Activated effector memory CD4-positive, alpha-beta T cell treated with anti-CD3 and anti-CD28 coated beads, Interleukin-2, amount 50 U/mL, for 16 hours (primary cell): ENCODE results near the gene CDK5.
A peak's percentile ranks its signal among the peaks of the same experiment; 100 is the strongest.

Experiments
- DNase-seq: peaks from one replicate; pipeline ENCODE4 v3.0.0-alpha.2; 2020

Gene CDK5

GRCh38 chr7:151057506-151057988, at the start of gene CDK5:
Gene CDK5, minus strand, starts transcription at chr7:151057897. Its CDS starts 49 bp downstream, at chr7:151057848.
- DNase-seq: no peak

- no peak for DNase-seq
Measured at GRCh38 chr7:151104411-151105235, 46.9 kb upstream of the CDK5 start.

DNA sequence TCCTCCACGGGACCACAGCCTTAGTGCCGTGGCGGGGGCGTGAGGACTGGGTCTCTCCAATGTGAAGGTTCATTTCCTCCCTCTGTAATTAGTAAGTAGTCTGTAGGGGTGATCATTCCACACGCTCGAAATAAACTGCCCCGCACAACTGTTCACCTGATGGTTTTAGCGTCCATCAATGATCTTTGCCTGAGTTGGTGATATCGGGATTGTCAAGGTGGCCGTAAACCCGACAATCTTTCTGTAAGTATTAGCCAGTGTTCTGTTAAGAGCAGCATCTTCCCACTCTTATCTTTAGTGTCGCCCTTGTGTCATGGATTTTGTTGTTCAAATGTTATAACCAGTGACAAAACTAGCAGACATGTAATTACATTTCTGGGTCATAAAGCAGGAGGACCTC, 46.3 kb upstream of the CDK5 start:
- DNase-seq: no peak

DNA sequence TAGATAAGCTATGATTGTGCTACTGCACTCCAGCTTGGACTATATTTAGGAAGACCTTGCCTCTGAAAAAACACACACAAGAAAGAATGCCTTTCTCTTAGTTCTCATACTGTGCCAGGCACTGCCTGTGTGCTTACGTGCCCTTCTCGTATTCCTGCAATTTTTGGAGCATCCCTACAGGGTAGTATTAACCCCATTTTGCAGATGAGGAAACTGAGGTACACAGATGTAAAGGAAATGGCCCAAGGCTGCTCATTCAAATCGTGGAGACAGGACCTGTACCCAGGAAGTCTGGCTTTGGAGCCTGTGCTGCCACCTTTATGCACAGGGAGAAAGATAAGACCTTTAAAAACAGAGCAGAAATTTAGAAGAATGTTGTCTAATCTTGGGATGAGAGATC, 45.3 kb upstream of the CDK5 start:
- no peak for DNase-seq

GRCh38 chr7:151101621-151102396, 44.1 kb upstream of the CDK5 start:
- no peak for DNase-seq

- no peak for DNase-seq
Measured at GRCh38 chr7:151100921-151101320, 43.2 kb upstream of the CDK5 start.

- DNase-seq: no peak
Measured at GRCh38 chr7:151099486-151100211, 42.0 kb upstream of the CDK5 start.

GRCh38 chr7:151095828-151096475, 38.3 kb upstream of the CDK5 start:
- no peak for DNase-seq

GRCh38 chr7:151095123-151095797, 37.6 kb upstream of the CDK5 start:
- DNase-seq: no peak

DNA sequence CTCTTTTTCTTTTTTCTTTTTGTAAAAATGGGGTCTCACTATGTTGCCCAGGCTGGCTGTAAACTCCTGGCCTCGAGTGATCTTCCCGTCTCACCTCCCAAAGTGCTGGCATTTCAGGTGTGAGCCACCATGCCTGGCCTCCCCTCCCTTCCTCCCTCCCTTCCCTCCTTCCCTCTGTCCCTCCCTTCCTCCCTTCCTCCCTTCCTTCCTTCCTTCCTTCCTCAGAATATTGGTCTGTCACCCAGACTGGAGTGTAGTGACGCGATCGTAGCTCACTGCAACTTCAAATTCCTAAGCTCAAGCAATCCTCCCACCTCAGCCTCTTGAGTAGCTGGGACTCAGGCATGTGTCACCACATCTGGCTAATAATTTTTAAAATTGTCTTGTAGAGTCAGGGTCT, 37.0 kb upstream of the CDK5 start:
- no peak for DNase-seq

DNA sequence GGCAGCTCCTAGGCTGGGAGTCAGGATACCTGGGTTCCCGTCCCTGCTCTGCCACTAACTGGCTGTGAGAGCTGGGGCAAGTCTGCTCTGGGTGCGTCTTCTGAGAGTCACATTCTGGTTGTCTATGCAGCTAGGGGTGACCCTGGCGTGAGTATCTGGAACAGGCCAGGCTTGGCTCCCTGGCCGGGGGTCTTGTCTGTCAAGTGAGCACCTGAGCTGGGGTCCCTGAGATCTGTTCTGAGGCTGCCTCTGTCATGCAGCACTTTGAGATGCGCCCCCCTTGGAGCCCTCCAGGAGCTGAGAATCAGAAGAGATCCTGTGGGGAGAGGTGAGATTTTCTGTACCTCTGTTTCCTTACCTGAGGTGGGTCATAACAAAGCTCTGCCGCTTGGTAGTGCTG, 36.1 kb upstream of the CDK5 start:
- no peak for DNase-seq

- no peak for DNase-seq
Measured at GRCh38 chr7:151091988-151092387, 34.3 kb upstream of the CDK5 start.

DNA sequence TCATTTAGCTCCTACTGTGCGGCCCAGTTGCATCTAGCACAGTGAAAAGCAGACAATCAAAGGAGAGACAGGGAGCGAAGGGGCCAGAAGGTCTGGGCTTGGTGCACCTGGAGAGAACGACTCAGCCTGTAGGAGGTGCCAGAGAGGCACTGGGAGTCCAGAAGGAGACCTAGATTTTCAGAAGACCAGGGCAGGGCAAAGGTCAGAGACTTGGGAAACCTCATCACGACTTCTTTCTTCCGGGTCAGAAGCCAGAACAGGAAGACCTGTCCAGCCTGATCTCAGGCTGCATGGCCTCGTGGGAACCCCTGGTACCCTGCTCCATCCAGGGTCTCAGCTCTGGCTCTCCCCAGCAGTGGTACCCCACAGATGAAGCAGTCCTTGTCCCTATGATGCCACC, 33.7 kb upstream of the CDK5 start:
- no peak for DNase-seq

GRCh38 chr7:151091003-151091402, 33.3 kb upstream of the CDK5 start:
- DNase-seq: no peak

GRCh38 chr7:151089893-151090730, 32.4 kb upstream of the CDK5 start:
- DNase-seq: no peak

DNA sequence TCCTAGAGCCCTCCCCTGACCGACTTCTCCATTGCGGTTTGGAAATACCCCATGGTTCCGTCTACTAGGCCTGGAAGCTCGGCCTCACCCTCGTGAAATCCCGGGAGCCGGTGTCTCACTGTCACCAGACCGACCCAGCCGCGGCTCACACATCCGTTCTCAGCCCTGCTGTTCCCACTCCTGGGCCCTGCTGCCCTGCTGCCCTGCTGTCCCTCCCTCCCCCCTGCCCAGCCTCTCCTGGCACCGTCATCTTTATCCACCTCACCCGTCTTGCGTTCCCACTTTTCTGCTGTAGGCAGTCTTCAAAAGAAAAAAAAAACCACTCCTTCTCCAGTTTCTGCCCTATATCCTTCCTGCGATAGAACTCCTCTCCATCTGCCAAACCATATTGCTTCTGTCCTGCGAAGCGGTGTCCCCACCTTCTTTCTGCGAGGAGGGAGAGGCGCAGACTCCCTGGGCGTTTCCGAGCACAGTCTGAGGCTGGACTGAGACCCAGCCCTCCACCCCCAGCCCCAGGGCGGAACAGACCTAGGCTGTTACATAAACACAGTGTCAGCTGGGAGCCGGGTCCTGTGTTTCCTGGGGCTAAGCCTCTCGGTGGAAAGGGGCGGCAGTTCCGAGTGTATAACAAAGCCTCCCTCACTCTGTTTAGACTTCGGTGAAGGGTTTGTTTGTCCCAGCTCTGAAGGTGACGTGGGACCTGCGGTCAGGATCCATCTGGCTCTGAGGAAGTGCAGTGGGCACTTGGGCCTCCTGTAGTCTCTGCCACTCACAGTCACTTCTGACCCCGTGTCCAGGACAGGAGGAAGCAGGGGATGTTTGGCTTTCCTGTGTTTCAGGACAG, 31.4 kb upstream of the CDK5 start:
- no peak for DNase-seq

GRCh38 chr7:151088019-151088855, 30.5 kb upstream of the CDK5 start:
- no peak for DNase-seq

DNA sequence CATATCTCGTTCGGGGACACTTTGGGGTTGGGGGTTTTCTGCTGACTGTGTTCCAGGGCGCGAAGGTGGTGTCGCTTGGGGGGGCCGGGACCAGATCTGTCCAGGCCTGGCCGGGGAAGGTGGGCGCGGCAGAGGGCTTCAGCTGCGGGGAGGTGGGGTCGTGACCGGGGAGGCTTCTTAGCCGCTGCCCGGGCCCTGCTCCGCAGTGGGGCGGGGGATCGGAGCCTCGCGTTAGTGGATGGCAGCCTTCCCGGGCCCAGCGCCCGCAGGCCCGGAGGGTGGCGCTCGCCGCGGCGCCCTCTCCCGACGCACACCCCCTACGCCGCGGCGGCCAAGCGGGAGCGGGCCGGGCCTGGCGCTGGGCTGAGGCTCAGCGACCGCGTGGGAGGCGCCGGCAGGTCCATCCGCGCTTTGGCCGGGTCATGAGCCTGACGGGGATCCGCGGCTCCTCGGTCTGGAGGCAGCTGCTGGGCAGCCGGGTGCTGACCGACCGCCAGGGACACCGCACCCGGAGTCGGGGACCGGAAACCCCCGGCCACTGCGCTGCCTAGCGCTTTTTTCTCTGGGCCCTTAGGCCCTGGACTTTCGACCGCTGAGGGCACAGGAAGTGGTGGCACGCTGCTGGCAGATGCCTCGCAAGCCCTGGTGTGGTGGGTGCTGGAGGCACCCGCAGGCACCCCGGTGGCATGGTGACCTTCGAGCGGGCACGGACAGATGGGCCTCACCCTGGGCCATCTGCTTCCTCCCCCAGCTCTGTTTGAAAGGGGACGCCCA, 29.7 kb upstream of the CDK5 start:
- peak; percentile 75 for DNase-seq
